Ascending aorta (tissue), 2 donors: Measurements from ENCODE around the gene SPRR4. TPM values are rescaled to one million over a fixed set of nuclear protein-coding genes. Genes with fewer than 3 reads are reported as not detected.

Source experiments
- DNase-seq, 2 donors: peaks; one replicate each; pipeline ENCODE4 v3.0.0-alpha.2; 2019; ENCODE audit warnings: low spot score in 2 of 2
- H3K27ac ChIP-seq, 2 donors: fragments of 200-600 bp; sonication (generic); one replicate each; pipeline ENCODE4 v1.5.1; 2016 to 2017; ENCODE audit warnings: mild to moderate bottlenecking in 1 of 2
- H3K27me3 ChIP-seq: fragments of 200-600 bp; sonication (generic); one replicate; pipeline ENCODE4 v1.5.1; 2017
- H3K36me3 ChIP-seq, 2 donors: fragments of 200-600 bp; sonication (generic); one replicate each; pipeline ENCODE4 v1.5.1; 2016
- H3K4me1 ChIP-seq, 2 donors: fragments of 200-600 bp; sonication (generic); one replicate each; pipeline ENCODE4 v1.5.1; 2016 to 2017; ENCODE audit warnings: mild to moderate bottlenecking in 1 of 2
- H3K4me3 ChIP-seq, 2 donors: fragments of 200-600 bp; sonication (generic); one replicate each; pipeline ENCODE4 v1.5.1; 2016 to 2017; ENCODE audit warnings: mild to moderate bottlenecking in 1 of 2
- H3K9me3 ChIP-seq, 2 donors: fragments of 200-600 bp; sonication (generic); one replicate each; pipeline ENCODE4 v1.5.1; 2016
- CTCF ChIP-seq, 3 experiments: fragments of 200-600 bp in 2 of 3; fragments of 450-650 bp in 1 of 3; sonication (generic) in 2 of 3; IDR thresholded peaks; one replicate each; pipeline ENCODE4 v1.5.1; 2016 to 2019; ENCODE audit warnings: antibody characterized with exemption in 3 of 3, mild to moderate bottlenecking in 1 of 3, moderate library complexity in 1 of 3
- intact Hi-C: fragments of 100-400 bp; cut with DNase I; formaldehyde crosslinking; loops from one replicate; pipeline ENCODE4 v1.15.1; 2023
- total RNA-seq: library from RNA; depleted of rRNA; stranded (reverse); fragments of >200 nt; gene quantifications from one replicate; pipeline ENCODE4 v1.1.0, GENCODE V29; 2016

The SPRR4 gene
- total RNA-seq, 1 donor from 2014 or later = not detected

DNA sequence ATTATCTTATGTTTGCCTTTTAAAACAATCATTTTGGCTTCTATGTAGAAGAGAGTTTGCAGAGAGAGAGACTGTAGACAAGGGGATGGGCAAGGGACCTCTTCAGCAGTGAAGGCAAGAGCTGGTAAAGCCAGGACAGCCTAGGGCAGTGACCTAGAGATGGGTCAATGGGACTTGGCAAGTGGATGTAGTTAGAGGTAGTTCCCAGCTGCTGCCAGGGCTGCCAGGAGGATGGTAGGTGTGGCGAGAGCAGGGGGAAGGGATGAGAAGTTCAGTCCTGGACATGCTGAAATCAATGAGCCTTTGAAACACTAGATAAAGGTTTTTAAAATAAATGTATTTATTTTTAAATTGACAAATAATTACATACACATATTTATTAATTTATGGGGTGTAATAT lies 29.8 kb upstream of the SPRR4 start:
- DNase-seq = no peak
- intact Hi-C loops = no loop called here
- TF ChIP-seq CTCF (IDR thresholded peaks at IDR 0.05) = no peak

GRCh38 chr1:152941037-152941711 lies 29.3 kb upstream of the SPRR4 start:
- intact Hi-C loops = no loop called here
- Histone ChIP-seq H3K36me3 (no peaks in the 10 kb centered on the region), H3K9me3 (no peaks in the 10 kb centered on the region), H3K27me3 (no peaks in the 10 kb centered on the region), H3K4me3 (no peak overlapping the region), H3K27ac (no peak overlapping the region), H3K4me1 (no peaks in the 10 kb centered on the region)
- no peak for DNase-seq
- TF ChIP-seq CTCF (IDR thresholded peaks at IDR 0.05) = no peak

More for the DNA sequence above, 29.8 kb upstream of the SPRR4 start:
- no peak overlapping the region for H3K4me3 ChIP-seq
- no peaks in the 10 kb centered on the region for H3K27me3 ChIP-seq
- no peaks in the 10 kb centered on the region for H3K4me1 ChIP-seq
- no peaks in the 10 kb centered on the region for H3K36me3 ChIP-seq
- no peaks in the 10 kb centered on the region for H3K9me3 ChIP-seq
- no peak overlapping the region for H3K27ac ChIP-seq

DNA sequence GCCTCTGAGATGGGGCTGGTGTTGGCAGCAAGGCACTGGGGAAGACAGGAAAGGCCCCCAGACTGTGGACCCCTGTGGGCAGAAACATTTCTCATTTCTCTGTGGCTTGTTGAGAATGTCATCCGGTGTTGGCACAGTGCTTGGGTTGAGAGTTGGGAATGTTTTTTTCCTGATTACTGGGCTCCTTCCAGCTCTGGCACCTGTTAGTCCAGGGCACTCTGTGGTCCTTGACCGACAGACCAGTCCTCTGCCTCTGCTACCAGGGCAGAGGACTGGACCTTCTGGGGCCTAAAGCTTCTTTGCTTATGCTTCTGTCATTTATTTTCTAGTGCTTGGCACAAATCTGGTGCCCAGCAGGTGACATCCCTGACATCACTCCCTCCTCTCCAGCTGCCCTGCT lies 28.3 kb upstream of the SPRR4 start:
- Histone ChIP-seq H3K9me3 (no peaks in the 10 kb centered on the region), H3K4me1 (no peaks in the 10 kb centered on the region), H3K4me3 (no peak overlapping the region), H3K27ac (no peak overlapping the region), H3K27me3 (no peaks in the 10 kb centered on the region), H3K36me3 (no peaks in the 10 kb centered on the region)
- no peak for TF ChIP-seq CTCF (IDR thresholded peaks at IDR 0.05)
- DNase-seq = no peak
- intact Hi-C loops = no loop called here

DNA sequence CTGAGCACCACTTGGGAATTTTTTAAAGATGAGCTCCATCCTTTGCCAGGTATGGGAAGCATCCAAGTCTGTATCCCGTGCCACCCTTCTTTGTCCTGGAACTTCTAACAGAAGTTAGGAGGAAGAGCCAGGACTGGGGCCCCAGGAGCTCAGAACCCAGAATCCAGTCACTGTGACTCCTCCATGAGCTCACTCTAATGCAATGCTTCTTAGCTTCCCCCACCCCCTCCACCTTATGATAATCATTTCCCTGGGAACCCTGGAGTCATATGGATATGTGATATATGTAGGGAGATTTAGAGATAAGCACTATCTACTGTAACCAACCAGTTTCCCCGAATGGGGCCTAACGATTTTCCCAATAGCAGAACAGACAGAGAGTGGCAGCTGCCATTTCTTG lies 24.2 kb upstream of the SPRR4 start:
- intact Hi-C loops = no loop called here
- H3K27me3 ChIP-seq = no peaks in the 10 kb centered on the region

DNA sequence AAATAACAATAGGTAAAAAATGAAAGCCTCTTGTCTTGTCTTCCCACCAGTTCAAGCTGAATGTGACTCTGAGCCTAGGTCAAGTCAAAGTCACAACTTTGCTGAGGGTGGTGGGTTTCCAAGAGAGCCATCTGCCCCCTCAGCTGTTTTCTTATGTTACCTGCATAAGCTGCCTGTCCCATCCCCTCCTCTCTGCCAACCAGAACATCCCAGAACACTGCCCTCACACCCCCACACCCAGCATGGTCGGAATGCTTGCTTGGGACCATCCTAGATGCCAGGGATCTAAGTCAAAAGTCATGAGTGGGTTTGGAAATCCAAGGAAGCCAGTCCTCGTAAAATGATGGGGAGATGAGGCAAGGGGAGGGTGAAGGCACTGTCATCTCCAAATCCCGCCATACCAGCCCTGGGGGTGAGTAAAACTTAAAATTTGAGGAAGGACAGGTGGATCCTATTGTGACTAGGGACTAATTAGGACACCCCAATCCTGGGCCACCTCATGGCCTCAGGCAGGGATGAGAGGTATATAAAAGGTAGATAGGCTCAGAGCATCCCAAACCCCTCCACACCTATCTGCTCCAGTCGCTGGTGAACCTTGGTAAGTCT lies 23.7 kb upstream of the SPRR4 start, which contains the start of gene SPRR5:
SPRR5 (plus strand) TSS at position 556 of the 606 bp plus-strand sequence. CDS start 1,349 bp downstream, outside the sequence.
- no peak for TF ChIP-seq CTCF (IDR thresholded peaks at IDR 0.05)
- Histone ChIP-seq H3K27ac (no peak within 1 kb of the TSS), H3K4me3 (no peak within 1 kb of the TSS), H3K36me3 (no peaks in the 10 kb centered on the region), H3K4me1 (no peaks in the 10 kb centered on the region), H3K27me3 (no peaks in the 10 kb centered on the region), H3K9me3 (no peaks in the 10 kb centered on the region)
- intact Hi-C loops = no loop called here
- DNase-seq = no peak

More for the DNA sequence above, 24.2 kb upstream of the SPRR4 start:
- H3K4me3 ChIP-seq = no peak overlapping the region
- no peaks in the 10 kb centered on the region for H3K9me3 ChIP-seq
- no peak overlapping the region for H3K27ac ChIP-seq
- H3K4me1 ChIP-seq = no peaks in the 10 kb centered on the region
- H3K36me3 ChIP-seq = no peaks in the 10 kb centered on the region
- no peak for DNase-seq
- no peak for TF ChIP-seq CTCF (IDR thresholded peaks at IDR 0.05)
